Nephron (organoid): ENCODE results near the gene HDAC4.

Experiments used
- H3K27ac Mint-ChIP-seq, 3 experiments: 2 replicates each; pipeline ENCODE4 v1.8.0; 2020; ENCODE audit warnings: mixed read lengths in 3 of 3, mild to moderate bottlenecking in 2 of 3, moderate library complexity in 1 of 3
- H3K27me3 Mint-ChIP-seq: 2 replicates; pipeline ENCODE4 v1.8.0; 2021; ENCODE audit warnings: low read depth, mild to moderate bottlenecking, moderate library complexity, mixed read lengths
- H3K36me3 Mint-ChIP-seq: 2 replicates; pipeline ENCODE4 v1.8.0; 2020; ENCODE audit warnings: low read depth, mixed read lengths
- H3K4me1 Mint-ChIP-seq: 2 replicates; pipeline ENCODE4 v1.8.0; 2020; ENCODE audit warnings: mixed read lengths
- H3K4me3 Mint-ChIP-seq, 3 experiments: 2 replicates each; pipeline ENCODE4 v1.8.0; 2020; ENCODE audit warnings: mild to moderate bottlenecking in 3 of 3, mixed read lengths in 3 of 3, moderate library complexity in 2 of 3
- H3K9me3 Mint-ChIP-seq: 2 replicates; pipeline ENCODE4 v1.8.0; 2020; ENCODE audit warnings: mixed read lengths
- CTCF ChIP-seq, 3 experiments: fragments of 200-600 bp; sonication (generic); IDR thresholded peaks; one replicate each; pipeline ENCODE4 v1.5.0; 2021; ENCODE audit warnings: antibody characterized with exemption in 3 of 3; ENCODE audit not compliant: unreplicated experiment in 3 of 3

Gene HDAC4

GRCh38 chr2:239360421-239361310 is 40.2 kb downstream of the HDAC4 start:
- no peak for TF ChIP-seq CTCF (IDR thresholded peaks at IDR 0.05; ENCODE audit: unreplicated experiment in 3 of 3)
- peaks cover 7% of the 10 kb centered on the region for H3K27me3 Mint-ChIP-seq
- no peak overlapping the region for H3K27ac Mint-ChIP-seq
- no peak overlapping the region for H3K4me3 Mint-ChIP-seq
- peaks cover 11% of the 10 kb centered on the region for H3K36me3 Mint-ChIP-seq
- peaks cover 6% of the 10 kb centered on the region for H3K9me3 Mint-ChIP-seq
- H3K4me1 Mint-ChIP-seq: peaks cover 7% of the 10 kb centered on the region

GRCh38 chr2:239360008-239360407 is 40.8 kb downstream of the HDAC4 start:
- Mint-ChIP-seq H3K9me3 (peaks cover 13% of the 10 kb centered on the region), H3K36me3 (peaks cover 17% of the 10 kb centered on the region), H3K27me3 (peaks cover 7% of the 10 kb centered on the region), H3K27ac (no peak overlapping the region), H3K4me1 (peaks cover under 1% of the 10 kb centered on the region), H3K4me3 (no peak overlapping the region)
- TF ChIP-seq CTCF (IDR thresholded peaks at IDR 0.05; ENCODE audit: unreplicated experiment in 3 of 3): no peak

- Mint-ChIP-seq H3K9me3 (peaks cover 13% of the 10 kb centered on the region), H3K27ac (no peak overlapping the region), H3K36me3 (peaks cover 23% of the 10 kb centered on the region), H3K4me3 (no peak overlapping the region), H3K27me3 (peaks cover 7% of the 10 kb centered on the region), H3K4me1 (no peaks in the 10 kb centered on the region)
- TF ChIP-seq CTCF (IDR thresholded peaks at IDR 0.05; ENCODE audit: unreplicated experiment in 3 of 3): no peak
Observed at GRCh38 chr2:239359196-239359912, 41.5 kb downstream of the HDAC4 start.

- H3K27me3 Mint-ChIP-seq: peaks cover 7% of the 10 kb centered on the region
- H3K4me3 Mint-ChIP-seq: no peak overlapping the region
- H3K4me1 Mint-ChIP-seq: no peaks in the 10 kb centered on the region
- peaks cover 28% of the 10 kb centered on the region for H3K36me3 Mint-ChIP-seq
- TF ChIP-seq CTCF (IDR thresholded peaks at IDR 0.05; ENCODE audit: unreplicated experiment in 3 of 3): no peak
- peaks cover 18% of the 10 kb centered on the region for H3K9me3 Mint-ChIP-seq
- no peak overlapping the region for H3K27ac Mint-ChIP-seq
Observed at GRCh38 chr2:239358062-239358754, 42.6 kb downstream of the HDAC4 start.

- H3K27me3 Mint-ChIP-seq: peaks cover 5% of the 10 kb centered on the region
- H3K4me1 Mint-ChIP-seq: peaks cover 6% of the 10 kb centered on the region
- peaks cover 45% of the 10 kb centered on the region for H3K36me3 Mint-ChIP-seq
- H3K4me3 Mint-ChIP-seq: no peak overlapping the region
- no peak overlapping the region for H3K27ac Mint-ChIP-seq
- peaks cover 18% of the 10 kb centered on the region for H3K9me3 Mint-ChIP-seq
- TF ChIP-seq CTCF (IDR thresholded peaks at IDR 0.05; ENCODE audit: unreplicated experiment in 3 of 3): no peak
Observed at GRCh38 chr2:239355724-239356123, 45.1 kb downstream of the HDAC4 start.
